Fibroblast of skin of left quadriceps (primary cell): ENCODE measurements around the gene ODAPH.
A peak's percentile ranks its signal among the peaks of the same experiment; 100 is the strongest.

Experiments used
- DNase-seq, 2 experiments: peaks; one replicate each; pipeline ENCODE4 v3.0.0-alpha.2; 2013; ENCODE audit warnings: low read depth in 2 of 2

Gene ODAPH

DNA sequence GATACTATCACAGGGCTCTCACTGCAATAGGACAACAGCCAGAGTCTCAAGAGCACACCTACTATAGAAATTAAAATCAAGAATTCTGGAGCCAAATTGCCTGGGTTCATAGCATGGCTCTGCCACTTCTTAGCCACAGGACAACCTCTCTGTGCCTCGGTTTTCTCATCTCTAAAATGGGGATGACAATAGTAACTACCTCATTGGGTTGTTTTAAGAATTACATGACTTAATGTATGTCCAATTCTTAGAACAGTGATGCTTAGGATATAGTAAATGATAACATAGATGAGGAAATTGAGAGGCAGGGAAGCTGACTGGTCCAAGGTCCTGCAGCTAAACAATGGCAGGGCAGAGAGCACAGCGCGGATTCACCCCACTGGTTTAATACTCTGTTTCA, 11.0 kb upstream of the ODAPH start:
- no peak for DNase-seq

DNA sequence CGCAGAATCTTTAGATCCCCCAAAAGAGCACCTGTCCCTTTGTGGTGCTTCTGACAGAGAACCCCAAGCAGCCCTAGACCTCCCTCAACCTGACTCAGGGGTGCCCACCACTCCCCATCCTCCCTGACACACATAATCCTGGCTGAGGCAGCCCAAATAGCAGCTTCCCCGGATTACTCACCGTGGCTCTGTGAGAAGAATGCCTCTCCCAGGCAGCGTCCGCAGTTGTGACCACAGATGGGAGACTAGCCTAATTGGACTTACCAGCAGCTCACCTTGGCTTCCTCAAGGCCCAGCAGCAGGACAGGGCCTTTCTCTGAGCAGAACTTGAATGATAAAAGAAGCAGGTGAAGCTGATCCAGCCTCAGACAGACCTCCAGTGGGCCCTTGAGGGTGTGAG, 10.3 kb upstream of the ODAPH start:
- peak in 1 of 2 experiments; percentile 11 for DNase-seq

DNA sequence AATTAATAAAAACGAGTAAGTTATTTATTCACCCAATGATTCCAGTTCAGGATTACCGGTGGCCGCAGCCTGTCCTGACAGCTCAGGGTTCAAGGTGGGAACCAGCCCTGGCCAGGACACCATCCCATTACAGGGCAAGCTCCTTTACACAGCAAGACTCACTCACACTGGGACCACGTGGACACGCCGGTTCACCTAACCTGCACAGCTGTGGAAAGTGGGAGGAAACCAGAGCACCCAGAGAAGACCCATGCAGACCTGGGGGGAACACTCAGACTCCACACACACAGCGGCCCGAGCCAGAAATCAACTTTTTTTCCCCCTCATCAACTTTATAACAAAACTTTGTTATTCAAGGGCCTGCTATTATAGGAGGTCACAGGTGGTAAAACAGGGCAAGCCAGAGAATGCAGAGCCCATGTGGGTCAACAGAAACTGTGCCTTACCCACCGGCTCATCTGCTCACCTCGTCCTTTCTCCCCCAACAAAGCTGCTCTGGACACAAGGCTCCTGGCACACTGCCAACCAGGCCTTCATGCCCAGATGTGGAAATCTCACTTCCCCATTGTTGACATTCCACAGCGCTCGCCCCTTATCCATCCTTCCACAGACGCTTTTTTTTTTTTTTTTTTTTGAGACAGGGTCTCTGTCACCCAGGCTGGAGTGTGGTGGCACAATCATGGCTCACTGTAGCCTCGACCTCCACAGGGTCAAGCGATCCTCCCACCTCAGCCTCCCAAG, 8.0 kb upstream of the ODAPH start:
- DNase-seq = no peak

DNA sequence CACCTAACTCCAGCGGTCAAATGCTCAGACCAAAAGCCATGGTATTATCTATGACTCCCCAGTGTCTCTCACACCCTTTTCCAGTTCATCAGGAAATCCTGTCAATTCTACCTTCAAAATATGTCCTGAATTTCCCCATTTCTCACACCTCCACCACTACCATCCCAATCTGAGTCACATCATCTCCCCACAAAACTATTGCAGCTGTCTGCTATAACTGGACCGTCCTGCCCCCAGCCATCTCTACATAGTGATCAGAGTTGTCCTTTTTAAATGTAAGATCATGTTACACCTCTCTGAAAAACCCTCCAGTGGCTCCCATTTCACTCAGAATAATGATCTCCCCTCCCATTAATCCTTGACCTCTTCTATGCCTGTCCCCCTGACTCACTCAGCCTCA, 6.8 kb upstream of the ODAPH start:
- no peak for DNase-seq

DNA sequence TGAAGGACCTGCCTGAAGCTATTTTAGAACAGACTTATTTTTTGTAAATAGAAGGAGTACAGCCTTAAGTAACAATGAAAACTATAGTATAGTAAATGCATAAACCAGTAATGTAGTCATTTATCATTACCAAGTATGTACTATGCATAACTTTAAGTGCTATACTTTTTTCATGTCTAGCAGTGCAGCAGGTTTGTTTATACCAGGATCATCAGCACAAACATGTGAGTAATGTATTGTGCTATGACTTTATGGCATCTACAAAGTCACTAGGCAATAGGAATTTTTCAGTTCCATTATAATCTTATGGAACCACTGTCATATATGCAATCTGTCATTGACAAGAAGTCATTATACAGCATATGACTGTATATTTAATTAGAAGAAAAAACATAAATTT, 3.4 kb upstream of the ODAPH start:
- no peak for DNase-seq

DNA sequence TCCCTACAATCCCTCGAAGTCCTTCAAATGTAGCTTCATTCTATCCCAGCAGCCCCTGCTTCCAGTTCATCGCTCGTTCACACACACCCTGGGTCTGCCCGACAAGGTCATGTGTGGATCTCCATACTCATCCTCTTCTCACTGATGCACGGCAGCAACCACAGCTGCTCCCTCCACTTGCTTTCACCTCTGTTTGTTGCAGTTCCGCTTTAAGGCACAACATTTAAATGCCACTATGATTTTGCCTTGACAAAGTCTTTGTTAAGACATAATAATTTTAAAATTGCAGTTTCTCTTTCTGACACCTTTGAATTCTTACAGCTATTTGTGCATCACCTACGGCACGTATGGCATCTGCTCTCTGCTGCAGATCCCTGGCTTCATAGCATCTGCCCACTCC, 1.8 kb downstream of the ODAPH start:
- DNase-seq = no peak

GRCh38 chr4:75561789-75562188, 5.9 kb downstream of the ODAPH start:
- no peak for DNase-seq

GRCh38 chr4:75564023-75564422, 8.2 kb downstream of the ODAPH start:
- no peak for DNase-seq

- no peak for DNase-seq
These were observed 9.6 kb downstream of the ODAPH start for GRCh38 chr4:75565481-75565880.

GRCh38 chr4:75566911-75567310, 11.0 kb downstream of the ODAPH start:
- DNase-seq = no peak

- no peak for DNase-seq
These were observed 11.9 kb downstream of the ODAPH start for GRCh38 chr4:75567725-75568124.

DNA sequence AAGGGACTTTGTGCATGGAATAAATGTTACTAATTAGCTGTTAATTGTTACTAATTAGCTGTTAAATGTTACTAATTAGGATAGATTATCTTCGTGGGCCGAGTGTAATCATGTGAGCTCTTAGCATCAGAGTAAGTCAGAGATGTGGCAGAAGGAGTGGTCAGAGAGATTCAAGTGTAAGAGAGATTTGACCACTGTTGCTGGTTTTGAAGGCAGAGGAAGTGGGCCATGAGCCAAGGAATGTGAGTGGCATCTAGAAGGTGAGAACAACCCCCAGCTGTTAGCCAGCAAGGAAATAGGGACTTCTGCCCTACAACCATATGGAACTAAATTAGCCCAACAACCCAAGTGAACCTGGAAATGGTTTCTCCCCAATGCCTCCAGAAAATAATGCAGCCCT, 28.2 kb downstream of the ODAPH start:
- no peak for DNase-seq

- DNase-seq = no peak
These were observed 37.5 kb downstream of the ODAPH start for GRCh38 chr4:75593393-75593792.

GRCh38 chr4:75596061-75596460, 40.2 kb downstream of the ODAPH start:
- no peak for DNase-seq

DNA sequence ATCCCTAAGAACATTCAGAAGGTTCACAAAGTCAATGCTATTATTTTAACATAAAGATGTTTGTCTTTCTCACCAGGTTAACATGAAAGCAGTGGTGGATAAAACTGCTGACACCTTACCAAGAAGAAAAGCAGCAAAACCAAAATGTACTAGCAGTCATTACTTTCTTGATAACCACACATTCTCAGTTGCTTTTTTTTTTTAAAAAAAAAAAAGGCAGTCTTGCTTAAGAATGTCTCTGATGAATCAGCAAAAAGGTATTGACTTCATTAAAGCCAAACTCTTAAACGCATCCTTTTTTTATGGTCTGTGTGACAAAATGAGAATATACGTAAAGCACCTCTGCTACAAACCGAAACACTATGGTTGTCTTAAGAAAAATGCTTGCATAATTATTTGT, 42.5 kb downstream of the ODAPH start:
- peak; percentile 15 to 25 for DNase-seq

DNA sequence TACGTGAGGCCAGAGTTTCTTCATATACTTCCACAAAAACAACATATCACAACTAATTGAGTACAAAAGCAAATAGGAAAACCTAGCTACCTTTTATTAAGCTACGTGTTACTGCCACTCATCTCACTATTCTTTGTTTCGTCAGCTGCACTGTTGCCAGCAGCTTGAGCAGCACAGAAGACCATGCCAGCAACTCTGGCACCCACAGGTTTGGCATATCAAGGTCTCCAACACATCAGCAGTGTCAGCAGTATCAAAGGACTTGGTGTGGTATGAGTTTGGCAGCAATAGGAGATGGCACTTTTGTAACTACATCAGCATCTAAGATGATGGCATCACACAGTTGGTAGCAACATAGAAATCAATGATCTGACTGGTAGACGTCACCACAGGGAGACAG, 43.8 kb downstream of the ODAPH start:
- DNase-seq = no peak

DNA sequence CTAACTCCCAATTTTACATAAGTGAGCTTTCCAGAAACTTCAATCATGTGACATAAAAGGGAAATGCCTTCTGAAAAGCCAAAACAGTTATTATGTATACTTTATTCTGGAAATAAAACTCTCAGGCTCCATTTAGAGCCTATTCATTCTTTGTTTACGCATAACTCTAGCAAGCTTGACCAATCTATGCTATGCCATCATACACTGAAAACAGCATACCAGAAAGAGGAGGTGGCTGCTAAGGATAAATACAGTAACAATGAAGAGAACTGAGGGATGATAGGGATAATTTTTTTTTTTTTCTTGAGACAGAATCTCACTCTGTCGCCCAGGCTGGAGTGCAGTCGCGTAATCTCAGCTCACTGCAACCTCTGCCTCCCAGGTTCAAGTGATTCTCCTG, 50.1 kb downstream of the ODAPH start:
- no peak for DNase-seq

DNA sequence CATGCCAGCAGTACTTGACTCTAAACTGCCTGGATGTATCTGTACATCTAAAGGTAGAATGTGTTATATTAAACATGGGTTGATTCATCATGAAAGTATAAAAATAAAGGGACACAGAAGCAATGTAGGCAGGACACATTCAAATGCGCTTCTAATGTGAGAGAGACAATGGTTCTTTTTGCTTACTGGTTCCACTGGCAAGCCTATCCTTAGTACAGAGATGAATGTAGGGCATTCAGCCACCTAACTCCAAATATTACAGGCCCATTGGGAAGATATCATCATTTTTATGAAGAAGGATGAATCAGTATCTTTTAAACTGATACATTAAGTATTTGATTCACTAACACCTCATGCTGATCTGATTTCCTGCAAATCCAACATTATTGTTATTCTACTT, 56.4 kb downstream of the ODAPH start:
- no peak for DNase-seq
